ENCODE results near the gene MTA3.

Gene MTA3

DNA sequence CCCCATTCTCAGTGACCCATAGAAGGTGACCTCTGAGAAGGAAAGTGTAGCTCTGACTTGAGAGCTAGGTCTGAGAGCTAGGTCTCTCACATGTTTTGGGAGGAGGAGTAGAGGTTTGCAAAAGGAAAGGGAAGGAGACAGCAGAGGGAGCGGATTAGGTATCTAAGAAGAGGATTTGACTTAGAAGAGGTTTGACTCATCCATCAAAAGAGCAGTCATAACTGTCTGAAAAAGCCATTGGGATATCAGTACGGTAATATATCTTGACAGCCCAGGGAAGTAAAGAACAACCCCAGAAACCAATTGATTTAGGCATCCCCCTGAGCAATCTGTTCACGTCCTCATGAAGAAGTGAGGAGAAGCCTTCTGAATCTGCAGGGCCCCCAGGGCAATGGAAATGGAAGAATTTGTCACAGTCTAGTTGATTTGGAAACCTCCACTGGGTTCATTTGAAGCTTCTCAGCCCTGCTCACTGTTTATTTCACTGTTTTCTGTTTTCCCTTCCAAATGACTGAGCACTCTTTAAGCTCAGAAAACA is 176.2 kb downstream of the MTA3 start:
- H3K4me3 ChIP-seq (ENCODE audit: low read depth, low read length), result no peak overlapping the region
- no peaks in the 10 kb centered on the region for H3K9me3 ChIP-seq (ENCODE audit: severe bottlenecking)
- no peaks in the 10 kb centered on the region for H3K36me3 ChIP-seq
- no peaks in the 10 kb centered on the region for H3K27me3 ChIP-seq (ENCODE audit: insufficient read depth, low read depth, severe bottlenecking)
- TF ChIP-seq, protein P1, sequence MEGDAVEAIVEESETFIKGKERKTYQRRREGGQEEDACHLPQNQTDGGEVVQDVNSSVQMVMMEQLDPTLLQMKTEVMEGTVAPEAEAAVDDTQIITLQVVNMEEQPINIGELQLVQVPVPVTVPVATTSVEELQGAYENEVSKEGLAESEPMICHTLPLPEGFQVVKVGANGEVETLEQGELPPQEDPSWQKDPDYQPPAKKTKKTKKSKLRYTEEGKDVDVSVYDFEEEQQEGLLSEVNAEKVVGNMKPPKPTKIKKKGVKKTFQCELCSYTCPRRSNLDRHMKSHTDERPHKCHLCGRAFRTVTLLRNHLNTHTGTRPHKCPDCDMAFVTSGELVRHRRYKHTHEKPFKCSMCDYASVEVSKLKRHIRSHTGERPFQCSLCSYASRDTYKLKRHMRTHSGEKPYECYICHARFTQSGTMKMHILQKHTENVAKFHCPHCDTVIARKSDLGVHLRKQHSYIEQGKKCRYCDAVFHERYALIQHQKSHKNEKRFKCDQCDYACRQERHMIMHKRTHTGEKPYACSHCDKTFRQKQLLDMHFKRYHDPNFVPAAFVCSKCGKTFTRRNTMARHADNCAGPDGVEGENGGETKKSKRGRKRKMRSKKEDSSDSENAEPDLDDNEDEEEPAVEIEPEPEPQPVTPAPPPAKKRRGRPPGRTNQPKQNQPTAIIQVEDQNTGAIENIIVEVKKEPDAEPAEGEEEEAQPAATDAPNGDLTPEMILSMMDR (IDR thresholded peaks at IDR 0.05; ENCODE audit: low read depth, low read length), result no peak
- H3K27ac ChIP-seq, result no peak overlapping the region; the same call in 1 of the 2 replicates
- no peak for DNase-seq

DNA sequence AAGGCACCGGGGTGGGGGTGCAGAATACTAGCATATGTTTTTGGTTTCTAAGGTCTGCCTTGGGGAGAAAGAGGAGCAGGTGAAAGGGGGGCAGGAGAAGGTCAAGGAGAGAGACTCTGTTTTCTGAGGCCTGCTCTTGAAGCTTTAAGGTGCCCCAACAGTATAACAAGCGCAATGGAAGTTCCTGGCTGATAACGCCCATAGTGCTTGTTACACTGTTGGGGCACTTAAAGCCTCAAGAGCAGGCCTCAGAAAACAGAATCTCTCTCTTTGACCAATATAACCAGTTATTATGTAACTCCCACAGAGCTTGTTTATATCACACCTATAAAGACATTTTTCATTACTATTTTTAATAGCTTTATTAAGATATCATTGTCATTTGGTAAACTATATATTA is 179.0 kb downstream of the MTA3 start:
- Histone ChIP-seq H3K9me3 (ENCODE audit: severe bottlenecking) (no peaks in the 10 kb centered on the region), H3K36me3 (no peaks in the 10 kb centered on the region), H3K4me3 (ENCODE audit: low read depth, low read length) (no peak overlapping the region), H3K27ac (no peak overlapping the region), H3K27me3 (ENCODE audit: insufficient read depth, low read depth, severe bottlenecking) (no peaks in the 10 kb centered on the region)
- TF ChIP-seq, protein P1 (IDR thresholded peaks at IDR 0.05; ENCODE audit: low read depth, low read length), result no peak
- no peak for DNase-seq

DNA sequence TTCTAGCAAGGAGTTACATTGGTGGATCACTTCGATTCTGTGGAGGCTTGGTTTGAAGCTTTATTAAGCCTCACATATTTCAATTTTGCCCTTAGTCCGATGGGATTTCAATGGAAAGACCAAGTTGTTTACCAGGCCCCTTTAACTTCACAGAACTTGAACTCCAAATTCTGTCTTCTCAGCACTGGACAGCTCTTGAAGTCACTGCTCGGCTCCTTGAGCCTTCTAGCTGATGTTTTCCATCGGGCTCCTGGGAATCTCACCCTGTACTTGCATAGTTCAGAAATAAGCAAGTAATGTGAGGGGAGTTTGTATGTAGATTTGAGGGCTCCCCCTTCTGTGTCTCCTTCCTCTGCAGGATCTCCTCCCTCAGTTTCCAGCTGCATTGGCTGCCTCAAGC is 180.4 kb downstream of the MTA3 start:
- H3K27ac ChIP-seq, result no peak overlapping the region
- TF ChIP-seq, protein P1 (IDR thresholded peaks at IDR 0.05; ENCODE audit: low read depth, low read length), result no peak
- H3K9me3 ChIP-seq (ENCODE audit: severe bottlenecking), result no peaks in the 10 kb centered on the region
- H3K36me3 ChIP-seq, result no peaks in the 10 kb centered on the region
- no peaks in the 10 kb centered on the region for H3K27me3 ChIP-seq (ENCODE audit: insufficient read depth, low read depth, severe bottlenecking)
- no peak overlapping the region for H3K4me3 ChIP-seq (ENCODE audit: low read depth, low read length)
- DNase-seq, result no peak

DNA sequence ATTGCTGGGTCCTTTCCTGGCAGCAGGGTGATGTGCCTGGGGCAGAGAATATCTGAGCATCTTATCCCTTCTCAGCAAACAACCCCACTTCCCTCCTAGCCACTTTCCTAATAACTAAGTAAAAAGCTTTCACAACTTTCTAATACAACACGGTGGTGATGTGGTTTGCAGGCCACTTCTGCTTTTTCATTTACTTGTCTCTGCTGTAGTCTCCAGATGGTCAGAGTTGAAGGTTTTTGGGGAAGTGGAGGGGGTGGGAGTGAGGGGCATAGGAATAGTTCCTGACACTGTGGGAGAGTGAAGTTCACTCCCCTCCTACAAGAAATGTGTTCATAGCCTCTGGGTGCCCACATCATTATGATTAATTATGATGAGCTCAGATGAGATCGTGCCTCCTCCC is 183.9 kb downstream of the MTA3 start:
- no peaks in the 10 kb centered on the region for H3K27me3 ChIP-seq (ENCODE audit: insufficient read depth, low read depth, severe bottlenecking)
- no peak overlapping the region for H3K27ac ChIP-seq
- H3K4me3 ChIP-seq (ENCODE audit: low read depth, low read length), result no peak overlapping the region
- no peaks in the 10 kb centered on the region for H3K36me3 ChIP-seq
- TF ChIP-seq, protein P1 (IDR thresholded peaks at IDR 0.05; ENCODE audit: low read depth, low read length), result no peak
- DNase-seq, result no peak
- no peaks in the 10 kb centered on the region for H3K9me3 ChIP-seq (ENCODE audit: severe bottlenecking)

DNA sequence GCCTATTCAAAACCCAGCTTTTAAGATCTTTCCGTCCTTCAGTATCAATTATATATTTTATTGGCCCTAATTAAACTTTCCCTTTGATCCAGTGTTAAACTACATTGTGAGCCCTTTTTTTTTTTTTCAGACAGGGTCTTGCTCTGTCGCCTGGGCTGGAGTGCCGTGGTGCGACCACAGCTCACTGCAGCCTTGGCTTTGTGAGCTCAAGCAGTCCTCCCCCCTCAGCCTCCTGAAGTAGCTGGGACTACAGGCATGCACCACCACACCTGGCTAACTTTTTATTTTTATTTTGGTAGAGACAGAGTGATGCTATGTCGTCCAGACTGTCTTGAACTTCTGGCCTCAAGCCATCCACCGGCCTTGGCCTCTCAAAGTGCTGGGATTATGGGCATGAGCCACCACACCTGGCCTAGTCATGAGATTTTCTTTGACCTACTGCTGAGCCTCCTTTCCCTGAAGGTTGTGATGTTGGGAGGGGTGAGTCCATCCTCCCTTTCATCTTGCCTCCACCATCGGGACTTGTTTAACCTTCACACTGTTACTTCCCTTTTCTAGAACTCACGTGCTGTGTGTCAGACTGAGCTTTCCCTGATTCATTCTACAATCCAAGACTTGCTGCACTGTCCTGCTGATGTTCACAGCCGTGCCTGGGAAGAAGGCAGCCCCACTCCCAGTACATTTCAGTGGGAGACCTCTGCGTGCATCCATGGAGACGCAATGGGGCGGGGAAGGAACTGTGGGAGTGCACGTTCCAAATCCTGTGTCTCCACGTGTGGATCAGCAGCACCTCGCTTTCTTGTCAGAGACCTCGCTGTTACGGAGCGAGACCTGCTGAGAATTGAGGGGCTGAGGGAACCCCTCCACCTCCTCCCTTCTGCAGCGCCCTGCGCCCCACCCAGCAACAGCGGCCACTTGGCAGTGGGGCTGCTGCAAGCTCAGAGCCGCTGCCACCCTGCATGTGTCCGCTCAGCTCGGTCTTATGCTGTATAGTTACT is 184.7 kb downstream of the MTA3 start:
- Histone ChIP-seq H3K27me3 (ENCODE audit: insufficient read depth, low read depth, severe bottlenecking) (no peaks in the 10 kb centered on the region), H3K27ac (no peak overlapping the region), H3K9me3 (ENCODE audit: severe bottlenecking) (no peaks in the 10 kb centered on the region), H3K4me3 (ENCODE audit: low read depth, low read length) (no peak overlapping the region), H3K36me3 (no peaks in the 10 kb centered on the region)
- TF ChIP-seq, protein P1 (IDR thresholded peaks at IDR 0.05; ENCODE audit: low read depth, low read length), result no peak
- no peak for DNase-seq

Data from WERI-Rb-1 (cell line).